HepG2 (cell line): ENCODE results near the gene MAMSTR. TPM values are rescaled to one million over a fixed set of nuclear protein-coding genes. Genes with fewer than 3 reads are reported as not detected.

ENCODE experiments used
- AGO1 ChIP-seq: fragments of 200-400 bp; formaldehyde crosslinking; IDR thresholded peaks from 2 replicates; pipeline ENCODE4 v1.6.1; 2017; ENCODE audit warnings: mild to moderate bottlenecking, low read depth, low read length, moderate library complexity; ENCODE audit not compliant: poor library complexity, severe bottlenecking
- FOXJ3 ChIP-seq: sonication (generic); formaldehyde crosslinking; IDR thresholded peaks from 2 replicates; pipeline ENCODE4 v1.4.0; 2020; ENCODE audit warnings: missing genetic modification reagents, mild to moderate bottlenecking, borderline replicate concordance
- ISL2 ChIP-seq: sonication (generic); formaldehyde crosslinking; IDR thresholded peaks from 2 replicates; pipeline ENCODE4 v1.5.0; 2020; ENCODE audit warnings: missing genetic modification reagents
- KDM1A ChIP-seq: IDR thresholded peaks from 2 replicates; pipeline ENCODE4 v1.6.1; 2016; ENCODE audit warnings: missing compliant biosample characterization
- KMT2B ChIP-seq: IDR thresholded peaks from 2 replicates; pipeline ENCODE4 v1.6.1; 2016; ENCODE audit warnings: missing genetic modification reagents, missing compliant biosample characterization
- NKX3-1 ChIP-seq: sonication (generic); formaldehyde crosslinking; IDR thresholded peaks from 2 replicates; pipeline ENCODE4 v1.5.0; 2020; ENCODE audit warnings: missing genetic modification reagents
- RBM22 ChIP-seq: fragments of 200-400 bp; formaldehyde crosslinking; optimal IDR thresholded peaks from 2 replicates; pipeline ENCODE3; 2017; ENCODE audit warnings: mild to moderate bottlenecking, low read length, moderate library complexity
- SRY ChIP-seq: sonication (generic); formaldehyde crosslinking; IDR thresholded peaks from 2 replicates; pipeline ENCODE4 v1.8.0; 2022; ENCODE audit warnings: mild to moderate bottlenecking, missing genetic modification reagents
- ZNF180 ChIP-seq: sonication (generic); formaldehyde crosslinking; IDR thresholded peaks from 2 replicates; pipeline ENCODE4 v1.4.0; 2020; ENCODE audit warnings: low read depth, missing genetic modification reagents, borderline replicate concordance
- ZNF441 ChIP-seq: sonication (generic); formaldehyde crosslinking; IDR thresholded peaks from 2 replicates; pipeline ENCODE4 v1.7.0; 2021; ENCODE audit warnings: missing genetic modification reagents, borderline replicate concordance
- ZNF496 ChIP-seq: sonication (generic); formaldehyde crosslinking; IDR thresholded peaks from 2 replicates; pipeline ENCODE4 v1.8.1; 2023; ENCODE audit warnings: mild to moderate bottlenecking, moderate library complexity, missing genetic modification reagents; ENCODE audit not compliant: insufficient replicate concordance
- ZNF550 ChIP-seq: sonication (generic); formaldehyde crosslinking; IDR thresholded peaks from 2 replicates; pipeline ENCODE4 v1.4.0; 2020; ENCODE audit warnings: mild to moderate bottlenecking, missing genetic modification reagents, borderline replicate concordance
- ZNF7 ChIP-seq: IDR thresholded peaks from 2 replicates; pipeline ENCODE4 v1.6.1; 2016; ENCODE audit warnings: missing biosample characterization, missing genetic modification reagents
- ZNF777 ChIP-seq: sonication (generic); formaldehyde crosslinking; IDR thresholded peaks from 2 replicates; pipeline ENCODE4 v1.4.0; 2020; ENCODE audit warnings: missing genetic modification reagents
- ZNF879 ChIP-seq: sonication (generic); formaldehyde crosslinking; IDR thresholded peaks from 2 replicates; pipeline ENCODE4 v1.8.1; 2023; ENCODE audit warnings: missing genetic modification reagents
- polyA plus RNA-seq, 8 experiments: library from polyadenylated mRNA; depleted of rRNA in 3 of 8; stranded (reverse) in 7 of 8; unstranded in 1 of 8; fragments of >200 nt; fragmentation: Illumina TruSeq in 4 of 8; extraction: Trizol in 4 of 8; gene quantifications; 2 replicates each; pipeline versions ENCODE4 v1.2.1 to v1.2.3, GENCODE V29; 2011 to 2016; ENCODE audit warnings: low read depth in 4 of 8, missing spikeins in 1 of 8, mixed read lengths in 1 of 8; ENCODE audit not compliant: insufficient read depth in 1 of 8
- total RNA-seq, 5 experiments: library from RNA; depleted of rRNA; stranded (reverse); fragments of >200 nt; fragmentation: Illumina TruSeq; extraction: Trizol; gene quantifications; 2 replicates each; pipeline ENCODE4 v1.2.3, GENCODE V29; 2016; ENCODE audit warnings: low read depth in 1 of 5
- TF ChIP-seq, protein P1 (sequence below): sonication (generic); formaldehyde crosslinking; IDR thresholded peaks from 2 replicates; pipeline ENCODE4 v1.4.0; 2020; ENCODE audit warnings: missing genetic modification reagents, borderline replicate concordance
- TF ChIP-seq, protein P2 (sequence below): sonication (generic); IDR thresholded peaks from 2 replicates; pipeline ENCODE4 v1.6.1; 2016; ENCODE audit warnings: low read depth, borderline replicate concordance
- TF ChIP-seq, protein P3 (sequence below): sonication (generic); formaldehyde crosslinking; IDR thresholded peaks from 2 replicates; pipeline ENCODE4 v1.4.0; 2020; ENCODE audit warnings: missing genetic modification reagents
- TF ChIP-seq, protein P4 (sequence below): sonication (generic); formaldehyde crosslinking; IDR thresholded peaks from 2 replicates; pipeline ENCODE4 v1.4.0; 2020; ENCODE audit warnings: missing genetic modification reagents
- TF ChIP-seq, protein P5 (sequence below): sonication (generic); formaldehyde crosslinking; IDR thresholded peaks from 2 replicates; pipeline ENCODE4 v1.9.0; 2021; ENCODE audit warnings: missing genetic modification reagents, borderline replicate concordance
- TF ChIP-seq, protein P6 (sequence below): IDR thresholded peaks from 2 replicates; pipeline ENCODE4 v1.6.1; 2016; ENCODE audit warnings: low read depth

Gene MAMSTR
- total and polyA plus RNA-seq, 2 of the 13 experiments (the other 11 are each of a cell fraction or from before 2014, with no cell fraction given): 2.2 to 2.4 TPM

DNA sequence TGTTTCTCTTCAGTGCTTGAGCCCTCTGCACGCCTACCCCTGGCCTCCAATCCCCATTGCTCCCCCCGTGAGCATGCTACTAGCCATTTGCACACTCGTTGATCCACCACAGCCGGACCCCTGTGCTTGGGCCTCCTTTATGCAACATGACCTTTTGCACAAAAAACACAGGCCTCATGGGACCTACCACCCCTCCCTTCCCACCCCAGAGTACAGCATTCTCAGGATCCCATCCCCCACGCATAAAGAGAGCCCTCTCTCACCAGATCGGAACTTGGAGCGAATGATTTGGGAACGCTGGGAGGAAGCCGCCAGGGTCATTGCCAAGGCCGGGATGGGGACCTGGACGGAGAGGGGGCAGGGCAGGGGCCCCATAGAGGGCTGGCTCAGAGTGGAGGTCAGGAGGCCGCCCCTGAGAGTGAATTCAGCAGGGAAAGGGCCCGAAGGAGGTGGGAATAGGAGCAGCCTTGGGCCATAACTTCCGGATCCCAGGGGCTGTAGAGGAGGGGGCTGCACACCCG, 754 bp downstream of the MAMSTR start (continued):
- TF ChIP-seq, protein P1, sequence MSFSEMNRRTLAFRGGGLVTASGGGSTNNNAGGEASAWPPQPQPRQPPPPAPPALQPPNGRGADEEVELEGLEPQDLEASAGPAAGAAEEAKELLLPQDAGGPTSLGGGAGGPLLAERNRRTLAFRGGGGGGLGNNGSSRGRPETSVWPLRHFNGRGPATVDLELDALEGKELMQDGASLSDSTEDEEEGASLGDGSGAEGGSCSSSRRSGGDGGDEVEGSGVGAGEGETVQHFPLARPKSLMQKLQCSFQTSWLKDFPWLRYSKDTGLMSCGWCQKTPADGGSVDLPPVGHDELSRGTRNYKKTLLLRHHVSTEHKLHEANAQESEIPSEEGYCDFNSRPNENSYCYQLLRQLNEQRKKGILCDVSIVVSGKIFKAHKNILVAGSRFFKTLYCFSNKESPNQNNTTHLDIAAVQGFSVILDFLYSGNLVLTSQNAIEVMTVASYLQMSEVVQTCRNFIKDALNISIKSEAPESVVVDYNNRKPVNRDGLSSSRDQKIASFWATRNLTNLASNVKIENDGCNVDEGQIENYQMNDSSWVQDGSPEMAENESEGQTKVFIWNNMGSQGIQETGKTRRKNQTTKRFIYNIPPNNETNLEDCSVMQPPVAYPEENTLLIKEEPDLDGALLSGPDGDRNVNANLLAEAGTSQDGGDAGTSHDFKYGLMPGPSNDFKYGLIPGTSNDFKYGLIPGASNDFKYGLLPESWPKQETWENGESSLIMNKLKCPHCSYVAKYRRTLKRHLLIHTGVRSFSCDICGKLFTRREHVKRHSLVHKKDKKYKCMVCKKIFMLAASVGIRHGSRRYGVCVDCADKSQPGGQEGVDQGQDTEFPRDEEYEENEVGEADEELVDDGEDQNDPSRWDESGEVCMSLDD: no peak
- no peak for TF ChIP-seq ZNF550 (CRISPR knock-in tag)
- TF ChIP-seq RBM22: no peak
- TF ChIP-seq ZNF777: no peak
- no peak for TF ChIP-seq AGO1
- no peak for TF ChIP-seq ZNF879 (CRISPR knock-in tag)
- no peak for TF ChIP-seq NKX3-1
- TF ChIP-seq SRY (CRISPR knock-in tag): no peak
- TF ChIP-seq, protein P2, sequence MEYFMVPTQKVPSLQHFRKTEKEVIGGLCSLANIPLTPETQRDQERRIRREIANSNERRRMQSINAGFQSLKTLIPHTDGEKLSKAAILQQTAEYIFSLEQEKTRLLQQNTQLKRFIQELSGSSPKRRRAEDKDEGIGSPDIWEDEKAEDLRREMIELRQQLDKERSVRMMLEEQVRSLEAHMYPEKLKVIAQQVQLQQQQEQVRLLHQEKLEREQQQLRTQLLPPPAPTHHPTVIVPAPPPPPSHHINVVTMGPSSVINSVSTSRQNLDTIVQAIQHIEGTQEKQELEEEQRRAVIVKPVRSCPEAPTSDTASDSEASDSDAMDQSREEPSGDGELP: no peak
- TF ChIP-seq FOXJ3: no peak
- TF ChIP-seq ZNF441: no peak
- TF ChIP-seq, protein P3, sequence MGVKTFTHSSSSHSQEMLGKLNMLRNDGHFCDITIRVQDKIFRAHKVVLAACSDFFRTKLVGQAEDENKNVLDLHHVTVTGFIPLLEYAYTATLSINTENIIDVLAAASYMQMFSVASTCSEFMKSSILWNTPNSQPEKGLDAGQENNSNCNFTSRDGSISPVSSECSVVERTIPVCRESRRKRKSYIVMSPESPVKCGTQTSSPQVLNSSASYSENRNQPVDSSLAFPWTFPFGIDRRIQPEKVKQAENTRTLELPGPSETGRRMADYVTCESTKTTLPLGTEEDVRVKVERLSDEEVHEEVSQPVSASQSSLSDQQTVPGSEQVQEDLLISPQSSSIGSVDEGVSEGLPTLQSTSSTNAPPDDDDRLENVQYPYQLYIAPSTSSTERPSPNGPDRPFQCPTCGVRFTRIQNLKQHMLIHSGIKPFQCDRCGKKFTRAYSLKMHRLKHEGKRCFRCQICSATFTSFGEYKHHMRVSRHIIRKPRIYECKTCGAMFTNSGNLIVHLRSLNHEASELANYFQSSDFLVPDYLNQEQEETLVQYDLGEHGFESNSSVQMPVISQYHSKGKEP (CRISPR knock-in tag): no peak
- peak; percentile 25; the same call in 1 of the 2 replicates for TF ChIP-seq ISL2 (CRISPR knock-in tag)
- TF ChIP-seq KDM1A (CRISPR knock-in tag): no peak
- TF ChIP-seq ZNF180 (CRISPR knock-in tag): no peak
- no peak for TF ChIP-seq KMT2B
- TF ChIP-seq, protein P4, sequence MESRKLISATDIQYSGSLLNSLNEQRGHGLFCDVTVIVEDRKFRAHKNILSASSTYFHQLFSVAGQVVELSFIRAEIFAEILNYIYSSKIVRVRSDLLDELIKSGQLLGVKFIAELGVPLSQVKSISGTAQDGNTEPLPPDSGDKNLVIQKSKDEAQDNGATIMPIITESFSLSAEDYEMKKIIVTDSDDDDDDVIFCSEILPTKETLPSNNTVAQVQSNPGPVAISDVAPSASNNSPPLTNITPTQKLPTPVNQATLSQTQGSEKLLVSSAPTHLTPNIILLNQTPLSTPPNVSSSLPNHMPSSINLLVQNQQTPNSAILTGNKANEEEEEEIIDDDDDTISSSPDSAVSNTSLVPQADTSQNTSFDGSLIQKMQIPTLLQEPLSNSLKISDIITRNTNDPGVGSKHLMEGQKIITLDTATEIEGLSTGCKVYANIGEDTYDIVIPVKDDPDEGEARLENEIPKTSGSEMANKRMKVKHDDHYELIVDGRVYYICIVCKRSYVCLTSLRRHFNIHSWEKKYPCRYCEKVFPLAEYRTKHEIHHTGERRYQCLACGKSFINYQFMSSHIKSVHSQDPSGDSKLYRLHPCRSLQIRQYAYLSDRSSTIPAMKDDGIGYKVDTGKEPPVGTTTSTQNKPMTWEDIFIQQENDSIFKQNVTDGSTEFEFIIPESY: no peak; the same call in 1 of the 2 replicates
- no peak for TF ChIP-seq ZNF7 (CRISPR knock-in tag)
- TF ChIP-seq ZNF496 (CRISPR knock-in tag): no peak
- TF ChIP-seq, protein P5, sequence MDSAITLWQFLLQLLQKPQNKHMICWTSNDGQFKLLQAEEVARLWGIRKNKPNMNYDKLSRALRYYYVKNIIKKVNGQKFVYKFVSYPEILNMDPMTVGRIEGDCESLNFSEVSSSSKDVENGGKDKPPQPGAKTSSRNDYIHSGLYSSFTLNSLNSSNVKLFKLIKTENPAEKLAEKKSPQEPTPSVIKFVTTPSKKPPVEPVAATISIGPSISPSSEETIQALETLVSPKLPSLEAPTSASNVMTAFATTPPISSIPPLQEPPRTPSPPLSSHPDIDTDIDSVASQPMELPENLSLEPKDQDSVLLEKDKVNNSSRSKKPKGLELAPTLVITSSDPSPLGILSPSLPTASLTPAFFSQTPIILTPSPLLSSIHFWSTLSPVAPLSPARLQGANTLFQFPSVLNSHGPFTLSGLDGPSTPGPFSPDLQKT (CRISPR knock-in tag): no peak
- TF ChIP-seq, protein P6, sequence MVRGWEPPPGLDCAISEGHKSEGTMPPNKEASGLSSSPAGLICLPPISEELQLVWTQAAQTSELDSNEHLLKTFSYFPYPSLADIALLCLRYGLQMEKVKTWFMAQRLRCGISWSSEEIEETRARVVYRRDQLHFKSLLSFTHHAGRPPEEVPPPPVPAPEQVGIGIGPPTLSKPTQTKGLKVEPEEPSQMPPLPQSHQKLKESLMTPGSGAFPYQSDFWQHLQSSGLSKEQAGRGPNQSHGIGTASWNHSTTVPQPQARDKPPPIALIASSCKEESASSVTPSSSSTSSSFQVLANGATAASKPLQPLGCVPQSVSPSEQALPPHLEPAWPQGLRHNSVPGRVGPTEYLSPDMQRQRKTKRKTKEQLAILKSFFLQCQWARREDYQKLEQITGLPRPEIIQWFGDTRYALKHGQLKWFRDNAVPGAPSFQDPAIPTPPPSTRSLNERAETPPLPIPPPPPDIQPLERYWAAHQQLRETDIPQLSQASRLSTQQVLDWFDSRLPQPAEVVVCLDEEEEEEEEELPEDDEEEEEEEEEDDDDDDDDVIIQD (CRISPR knock-in tag): no peak
